Aortic smooth muscle cell (primary cell): ENCODE data around the gene FXR2. TPM values are rescaled to one million over a fixed set of nuclear protein-coding genes. Genes with fewer than 3 reads are reported as not detected.

ENCODE experiments used
- total RNA-seq: library from RNA; depleted of rRNA; stranded (reverse); fragments of >200 nt; gene quantifications from 2 replicates; pipeline ENCODE4 v1.2.3, GENCODE V29; 2014

The FXR2 gene
- 45.9 and 56.7 TPM in 2 replicates for total RNA-seq

DNA sequence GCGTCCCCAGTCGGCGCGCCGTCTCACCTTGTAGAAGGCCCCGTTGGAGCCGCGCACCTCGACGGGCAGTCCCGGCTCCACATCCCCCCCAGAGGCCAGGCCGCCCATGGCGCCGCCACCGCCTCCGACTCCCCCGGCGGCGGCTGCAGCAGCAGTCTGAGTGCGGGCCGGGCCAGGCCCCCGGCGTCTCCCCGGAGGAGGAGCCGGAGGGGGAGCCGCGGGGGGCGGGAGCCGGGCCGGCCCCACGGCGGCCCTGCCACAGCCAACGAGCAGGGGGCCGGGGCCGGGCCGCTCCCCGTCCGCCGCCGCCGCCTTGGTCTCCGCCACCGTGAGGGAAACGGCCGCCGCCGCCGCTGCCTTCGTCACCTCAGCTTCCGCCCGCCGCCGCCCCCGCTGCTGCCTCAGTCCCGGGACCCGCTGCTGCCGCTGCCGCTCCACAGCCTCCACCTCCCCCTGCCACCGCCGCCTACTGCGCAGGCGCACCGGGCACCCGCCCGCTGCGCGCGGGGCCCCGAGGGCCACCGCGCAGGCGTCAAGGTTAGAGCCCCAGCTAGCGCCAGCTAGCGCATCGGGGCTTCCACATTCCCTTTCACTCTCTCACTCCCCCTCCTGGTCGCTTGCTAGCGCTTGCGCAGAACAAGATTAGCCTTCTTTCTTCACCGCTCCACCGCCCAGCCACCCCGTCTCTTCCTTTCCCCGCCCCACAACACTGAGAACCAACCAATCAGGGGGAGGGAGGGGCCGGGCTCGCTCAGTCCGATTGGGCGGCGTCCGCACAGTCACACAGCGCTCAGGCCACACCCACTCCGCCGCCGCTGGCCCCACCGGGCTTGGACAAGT lies at the start of gene FXR2:
Gene FXR2 (minus strand): TSS at position 473 of the 840 bp plus-strand sequence. CDS start 365 bp downstream, at position 108.

DNA sequence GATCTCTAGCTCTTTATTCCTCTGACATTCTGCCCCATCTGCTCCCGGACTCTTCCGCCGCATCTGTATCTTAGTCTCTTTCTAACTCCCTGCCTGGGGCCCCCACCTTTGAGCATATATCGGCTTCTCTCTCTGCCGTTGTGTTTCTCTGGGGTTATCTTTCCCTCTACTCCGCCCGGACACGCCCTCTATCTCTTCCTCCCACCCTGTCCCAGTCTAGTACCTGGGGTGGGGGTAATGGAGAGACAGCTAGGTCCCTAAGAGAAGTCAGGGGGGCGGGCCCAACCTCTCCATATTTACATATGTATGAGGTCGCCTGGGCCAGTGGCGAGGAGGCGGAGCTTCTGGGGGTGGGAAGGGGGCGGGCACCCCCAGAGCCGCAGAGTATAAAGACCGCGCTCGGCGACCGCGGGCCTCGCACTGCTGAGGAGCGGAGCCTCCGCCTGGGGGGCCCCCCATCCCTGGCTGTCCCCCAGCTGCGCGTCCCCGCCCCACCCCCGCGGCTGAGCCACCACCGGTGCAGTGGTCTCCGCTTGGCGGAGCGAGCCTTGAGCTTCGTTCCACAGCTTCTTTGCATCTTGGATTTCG lies 35.9 kb upstream of the FXR2 start, which contains the start of gene ATP1B2:
Gene ATP1B2 (plus strand): TSS at position 418 of the 588 bp plus-strand sequence. CDS start 593 bp downstream, outside the sequence.

DNA sequence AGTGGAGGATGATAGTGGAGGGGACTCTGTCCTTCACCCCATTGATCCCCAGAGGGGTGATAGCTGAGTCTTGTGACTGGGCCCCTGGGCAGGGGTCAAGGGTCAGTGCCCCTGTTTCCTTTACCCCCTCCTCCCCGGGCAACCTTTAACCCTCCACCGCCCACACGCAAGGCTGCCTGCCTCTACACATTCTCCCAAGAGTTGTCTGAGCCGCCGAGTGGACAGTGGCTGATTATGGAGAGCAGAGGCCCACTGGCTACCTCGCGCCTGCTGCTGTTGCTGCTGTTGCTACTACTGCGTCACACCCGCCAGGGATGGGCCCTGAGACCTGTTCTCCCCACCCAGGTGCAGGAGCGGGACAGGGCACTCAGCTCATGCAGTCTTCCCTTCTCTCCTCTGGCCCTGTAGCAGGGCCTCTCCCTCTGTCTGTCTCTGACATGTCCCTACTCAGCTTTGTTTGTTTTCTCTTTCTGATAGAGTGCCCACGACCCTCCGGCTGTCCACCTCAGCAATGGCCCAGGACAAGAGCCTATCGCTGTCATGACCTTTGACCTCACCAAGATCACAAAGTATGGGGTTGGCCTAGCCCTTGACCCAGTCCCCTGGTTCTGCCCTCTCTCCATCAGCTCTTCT lies 15.4 kb upstream of the FXR2 start, which contains the start of gene SHBG:
Gene SHBG (plus strand): TSS at position 197 of the 633 bp plus-strand sequence. CDS start 38 bp downstream, at position 235.

DNA sequence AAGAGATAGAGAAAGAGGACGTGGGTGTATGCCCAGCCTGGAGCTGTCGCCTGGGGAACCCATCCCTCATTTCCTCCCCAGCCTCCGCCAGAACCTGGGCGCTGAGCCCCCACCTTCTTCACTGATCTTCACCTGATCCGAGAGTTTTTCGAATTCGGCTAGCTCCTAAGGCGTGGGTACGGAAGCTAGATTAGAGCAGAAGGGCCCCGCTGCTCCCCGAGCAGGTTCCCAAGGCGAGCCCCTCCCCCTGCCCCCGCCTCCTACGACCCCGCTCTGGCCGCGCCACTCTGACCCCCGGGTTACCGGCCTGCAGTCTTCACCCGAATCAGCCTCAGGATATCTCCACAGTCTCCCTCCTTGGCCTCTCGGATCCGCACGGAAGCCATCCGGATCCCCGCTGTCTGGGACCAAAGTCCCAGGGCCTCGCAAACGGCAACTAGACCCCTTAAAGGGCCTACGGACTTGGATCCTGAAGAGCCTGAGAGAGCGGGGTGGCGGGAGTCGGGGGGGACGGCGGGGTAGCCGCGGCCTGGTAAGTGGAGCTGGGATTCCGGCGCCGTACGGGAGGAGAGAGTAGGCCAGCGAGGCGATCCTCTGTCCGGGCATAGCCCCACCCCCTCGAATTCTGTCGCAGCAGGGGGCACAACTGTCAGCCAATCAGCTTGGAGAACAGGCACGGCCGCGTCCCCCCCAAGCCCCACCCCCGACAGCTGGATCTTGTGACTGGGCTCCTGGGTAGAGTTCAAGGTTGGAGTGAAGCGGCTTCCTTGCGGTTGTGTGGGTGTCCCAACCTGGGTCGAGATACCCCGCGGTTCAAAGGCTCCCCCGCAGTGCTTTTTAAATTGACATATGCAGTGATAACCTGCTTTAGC lies 12.8 kb upstream of the FXR2 start, which contains the start of gene SAT2:
Gene SAT2 (minus strand): TSS at position 572 of the 872 bp plus-strand sequence. CDS start 186 bp downstream, at position 386.

DNA sequence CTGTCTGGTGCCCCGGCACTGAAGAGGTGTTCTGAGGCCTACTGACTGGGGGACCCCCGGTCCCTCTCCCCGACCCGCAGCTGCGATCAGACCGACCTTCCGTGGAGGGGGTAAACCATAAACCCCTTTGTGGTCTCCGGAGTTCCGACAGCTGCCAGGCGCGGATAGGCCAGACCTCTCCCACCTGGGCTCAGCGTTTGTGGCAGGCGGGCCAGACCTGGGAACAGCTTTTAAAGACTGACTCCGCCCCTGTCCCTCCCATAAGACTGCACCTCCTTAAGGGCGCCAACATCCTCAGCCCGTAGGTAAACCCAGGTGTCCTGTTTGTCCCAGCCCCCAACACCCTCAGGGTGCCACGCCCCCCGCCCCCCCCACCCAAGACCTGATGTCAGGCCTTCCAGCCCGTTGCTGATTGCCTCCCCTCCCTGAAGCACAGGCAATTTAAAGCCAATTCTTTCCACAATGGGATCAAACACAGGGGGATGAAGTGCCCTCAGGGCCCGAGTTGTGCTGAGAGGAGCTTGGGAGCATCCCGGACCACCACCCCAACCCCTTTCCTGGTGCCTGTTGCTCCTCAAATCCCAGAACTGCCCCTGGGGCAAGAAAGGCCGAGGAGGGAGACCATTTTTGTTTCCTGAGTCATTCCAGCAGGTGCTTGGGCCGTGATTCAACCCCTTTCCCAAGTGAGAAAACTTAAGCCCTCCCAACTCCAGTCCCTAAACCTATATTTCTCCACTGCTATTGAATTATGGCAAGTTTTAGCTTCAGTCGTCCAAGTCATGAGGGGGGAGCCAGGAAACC lies 24.6 kb downstream of the FXR2 start, which contains the start of gene SOX15:
Gene SOX15 (minus strand): TSS at position 204 of the 801 bp plus-strand sequence. CDS start 418 bp downstream, outside the sequence.

DNA sequence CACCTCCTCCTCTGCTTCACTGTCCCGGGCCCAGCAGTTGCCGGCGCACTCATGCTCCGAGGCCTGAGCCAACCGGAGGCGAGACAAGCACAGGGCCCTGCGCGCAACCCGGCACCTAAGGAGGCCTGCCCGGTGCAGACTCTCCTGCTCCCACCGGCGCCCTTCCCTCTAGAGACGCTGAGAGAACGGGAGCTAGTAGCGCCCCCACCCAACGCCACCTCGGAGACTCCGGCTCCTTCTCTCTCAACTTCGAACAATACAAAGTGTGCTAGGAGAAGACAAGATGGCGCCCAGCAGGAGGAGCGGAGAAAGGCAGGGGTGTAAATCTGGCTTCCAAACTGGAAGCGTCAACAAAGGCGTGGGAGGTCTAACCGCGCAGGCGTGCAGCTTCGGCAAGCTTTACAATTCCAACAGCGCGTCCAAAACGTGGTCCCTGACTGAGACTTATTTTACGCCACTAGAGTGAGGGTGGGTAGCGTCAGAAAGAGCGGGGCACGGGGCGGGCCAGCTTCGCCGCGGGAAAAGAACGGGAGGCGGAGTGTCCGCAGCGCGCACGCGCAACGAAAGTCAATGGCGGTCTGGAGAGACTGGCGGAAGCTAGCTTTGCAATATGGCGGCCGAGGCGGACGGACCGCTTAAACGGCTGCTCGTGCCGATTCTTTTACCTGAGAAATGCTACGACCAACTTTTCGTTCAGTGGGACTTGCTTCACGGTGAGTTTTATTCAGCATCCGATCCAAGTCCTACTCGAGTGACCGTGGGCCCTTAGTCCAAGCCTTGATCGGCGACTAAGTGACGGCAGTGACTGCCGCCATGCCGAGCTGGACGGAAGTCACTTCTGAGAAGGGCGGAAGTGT lies 31.2 kb downstream of the FXR2 start, which contains the start of gene MPDU1:
Gene MPDU1 (plus strand): TSS at position 600 of the 857 bp plus-strand sequence. CDS start 11 bp downstream, at position 611.

DNA sequence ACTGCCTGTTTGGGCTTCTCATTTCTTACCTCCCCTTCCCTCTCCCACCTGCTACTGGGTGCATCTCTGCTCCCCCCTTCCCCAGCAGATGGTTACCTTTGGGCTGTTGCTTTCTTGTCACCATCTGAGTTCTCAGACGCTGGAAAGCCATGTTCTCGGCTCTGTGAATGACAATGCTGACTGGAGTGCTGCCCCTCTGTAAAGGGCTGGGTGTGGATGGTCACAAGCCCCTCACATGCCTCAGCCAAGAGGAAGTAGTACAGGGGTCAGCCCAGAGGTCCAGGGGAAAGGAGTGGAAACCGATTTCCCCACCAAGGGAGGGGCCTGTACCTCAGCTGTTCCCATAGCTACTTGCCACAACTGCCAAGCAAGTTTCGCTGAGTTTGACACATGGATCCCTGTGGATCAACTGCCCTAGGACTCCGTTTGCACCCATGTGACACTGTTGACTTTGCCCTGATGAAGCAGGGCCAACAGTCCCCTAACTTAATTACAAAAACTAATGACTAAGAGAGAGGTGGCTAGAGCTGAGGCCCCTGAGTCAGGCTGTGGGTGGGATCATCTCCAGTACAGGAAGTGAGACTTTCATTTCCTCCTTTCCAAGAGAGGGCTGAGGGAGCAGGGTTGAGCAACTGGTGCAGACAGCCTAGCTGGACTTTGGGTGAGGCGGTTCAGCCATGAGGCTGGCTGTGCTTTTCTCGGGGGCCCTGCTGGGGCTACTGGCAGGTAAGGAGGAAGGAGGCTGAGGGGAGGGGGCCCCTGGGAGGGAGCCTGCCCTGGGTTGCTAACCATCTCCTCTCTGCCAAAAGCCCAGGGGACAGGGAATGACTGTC lies 35.5 kb downstream of the FXR2 start, which contains the start of gene CD68:
Gene CD68 (plus strand): TSS at position 638 of the 833 bp plus-strand sequence. CDS start 40 bp downstream, at position 678.

DNA sequence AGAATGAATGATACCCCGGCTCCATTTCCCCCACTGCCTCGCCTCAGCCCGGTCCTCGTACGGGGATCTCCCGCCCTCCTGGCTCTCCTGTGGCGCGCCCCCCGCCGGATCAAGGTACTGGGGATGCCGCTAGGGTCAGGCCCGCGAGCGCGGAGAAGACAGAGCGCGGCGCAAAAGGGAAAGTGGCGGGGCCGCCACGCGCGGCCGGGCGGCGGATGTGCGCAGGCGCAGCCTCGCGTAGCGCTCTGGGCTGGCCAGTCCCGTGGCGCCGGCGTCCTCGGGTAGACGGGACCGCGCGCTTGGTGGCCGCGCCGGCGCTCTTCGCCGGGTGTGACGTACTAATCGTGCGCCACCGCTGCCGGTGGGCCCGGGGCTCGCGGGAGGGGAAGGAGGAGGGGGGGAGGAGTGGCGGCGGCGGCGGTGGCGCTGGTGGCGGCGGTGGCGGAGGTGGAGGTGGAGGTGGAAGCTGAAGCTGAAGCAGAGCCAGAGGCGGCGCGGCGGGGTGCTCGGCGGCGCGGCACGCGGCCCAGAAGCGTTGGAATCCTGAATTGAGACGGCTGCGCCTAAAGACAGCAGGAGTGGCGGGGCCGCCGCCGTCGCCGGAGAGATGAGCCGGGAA lies 53.0 kb downstream of the FXR2 start, which contains the start of gene SENP3:
Gene SENP3 (plus strand): TSS at position 331 of the 619 bp plus-strand sequence. CDS start 1,158 bp downstream, outside the sequence.

DNA sequence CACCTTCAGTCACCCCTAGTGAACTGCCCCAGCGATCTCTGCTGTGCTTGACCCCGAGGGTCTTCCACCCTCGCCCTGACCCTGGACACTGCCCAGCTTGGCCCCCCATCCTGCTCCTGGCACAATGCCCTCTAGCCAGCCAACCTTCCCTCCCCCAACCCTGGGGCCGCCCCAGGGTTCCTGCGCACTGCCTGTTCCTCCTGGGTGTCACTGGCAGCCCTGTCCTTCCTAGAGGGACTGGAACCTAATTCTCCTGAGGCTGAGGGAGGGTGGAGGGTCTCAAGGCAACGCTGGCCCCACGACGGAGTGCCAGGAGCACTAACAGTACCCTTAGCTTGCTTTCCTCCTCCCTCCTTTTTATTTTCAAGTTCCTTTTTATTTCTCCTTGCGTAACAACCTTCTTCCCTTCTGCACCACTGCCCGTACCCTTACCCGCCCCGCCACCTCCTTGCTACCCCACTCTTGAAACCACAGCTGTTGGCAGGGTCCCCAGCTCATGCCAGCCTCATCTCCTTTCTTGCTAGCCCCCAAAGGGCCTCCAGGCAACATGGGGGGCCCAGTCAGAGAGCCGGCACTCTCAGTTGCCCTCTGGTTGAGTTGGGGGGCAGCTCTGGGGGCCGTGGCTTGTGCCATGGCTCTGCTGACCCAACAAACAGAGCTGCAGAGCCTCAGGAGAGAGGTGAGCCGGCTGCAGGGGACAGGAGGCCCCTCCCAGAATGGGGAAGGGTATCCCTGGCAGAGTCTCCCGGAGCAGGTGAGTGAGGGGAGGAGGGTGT lies 56.0 kb downstream of the FXR2 start, which contains the start of gene TNFSF13:
Gene TNFSF13 (plus strand): TSS at position 207 of the 776 bp plus-strand sequence. CDS start 290 bp downstream, at position 497.

DNA sequence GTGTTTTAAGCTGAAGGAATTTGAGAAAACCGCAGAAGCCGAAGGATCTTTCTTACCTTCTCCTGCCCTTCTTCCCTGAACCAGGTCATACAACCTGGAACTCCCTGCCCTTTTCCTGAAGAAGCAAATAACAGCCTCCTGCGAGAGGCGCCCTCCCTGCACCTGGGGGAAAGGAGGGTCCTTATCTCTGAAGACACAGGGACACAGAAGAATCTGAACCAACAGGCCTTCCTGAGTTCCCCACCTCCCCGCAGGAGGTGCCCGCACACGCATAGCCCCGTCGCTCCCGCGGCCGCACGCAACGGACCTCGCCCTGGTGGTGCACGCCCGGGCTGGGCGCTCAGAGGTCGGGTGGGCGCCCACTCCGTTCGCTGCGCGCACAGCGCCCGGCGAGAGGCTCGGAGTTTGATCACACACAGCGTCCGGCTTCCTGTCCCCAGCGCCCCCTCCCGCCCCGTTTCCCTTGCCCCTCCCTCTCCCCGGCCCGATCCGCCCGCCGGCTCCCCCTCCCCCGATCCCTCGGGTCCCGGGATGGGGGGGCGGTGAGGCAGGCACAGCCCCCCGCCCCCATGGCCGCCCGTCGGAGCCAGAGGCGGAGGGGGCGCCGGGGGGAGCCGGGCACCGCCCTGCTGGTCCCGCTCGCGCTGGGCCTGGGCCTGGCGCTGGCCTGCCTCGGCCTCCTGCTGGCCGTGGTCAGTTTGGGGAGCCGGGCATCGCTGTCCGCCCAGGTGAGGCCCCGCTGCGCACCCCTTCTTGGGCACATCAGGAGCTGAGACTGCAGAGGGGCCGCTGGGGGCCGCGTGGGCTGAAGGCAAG lies 65.9 kb downstream of the FXR2 start, which contains the start of gene TNFSF12:
Gene TNFSF12 (plus strand): TSS at position 474 of the 816 bp plus-strand sequence. CDS start 96 bp downstream, at position 570.

Other genes starting within 250 kb of the FXR2 start
- gene TNK1, start 233.8 kb downstream of the FXR2 start, total RNA-seq, result not detected in 2 replicates
- gene PLSCR3, start 220.4 kb downstream of the FXR2 start, total RNA-seq, result 18.6 and 25.4 TPM in 2 replicates
- 55.4 and 82.8 TPM in 2 replicates for gene TMEM256, start 210.8 kb downstream of the FXR2 start, total RNA-seq
- gene NLGN2, start 207.1 kb downstream of the FXR2 start, total RNA-seq, result 2.5 and 6.7 TPM in 2 replicates
- not detected in 2 replicates for gene SPEM1, start 194.6 kb downstream of the FXR2 start, total RNA-seq
- gene SPEM2, start 189.3 kb downstream of the FXR2 start, total RNA-seq, result not detected in 2 replicates
- not detected in 2 replicates for gene SPEM3, start 186.0 kb downstream of the FXR2 start, total RNA-seq
- 2.4 and 3.2 TPM in 2 replicates for gene TMEM102, start 179.5 kb downstream of the FXR2 start, total RNA-seq
- gene FGF11, start 175.4 kb downstream of the FXR2 start, total RNA-seq, result 0.13 and 0.19 TPM in 2 replicates
- 6.6 and 7.6 TPM in 2 replicates for gene CHRNB1, start 169.8 kb downstream of the FXR2 start, total RNA-seq
- gene ZBTB4, start 135.3 kb downstream of the FXR2 start, total RNA-seq, result 18.2 and 23.6 TPM in 2 replicates
- not detected in 2 replicates for gene SLC35G6, start 133.5 kb downstream of the FXR2 start, total RNA-seq
- gene POLR2A, start 130.5 kb downstream of the FXR2 start, total RNA-seq, result 98.6 and 101 TPM in 2 replicates
- 9.2 and 21.8 TPM in 2 replicates for gene TNFSF12, start 65.8 kb downstream of the FXR2 start, total RNA-seq
- gene TNFSF13, start 56.1 kb downstream of the FXR2 start, total RNA-seq, result 3.4 and 4.1 TPM in 2 replicates
- gene SENP3, start 53.0 kb downstream of the FXR2 start, total RNA-seq, result 55.3 and 71.7 TPM in 2 replicates
- gene CD68, start 35.3 kb downstream of the FXR2 start, total RNA-seq, result 47.7 and 75.6 TPM in 2 replicates
- 41.5 and 57.2 TPM in 2 replicates for gene MPDU1, start 31.0 kb downstream of the FXR2 start, total RNA-seq
- gene SOX15, start 24.8 kb downstream of the FXR2 start, total RNA-seq, result 0.19 and 0.26 TPM in 2 replicates
- 45.6 and 50.5 TPM in 2 replicates for gene SAT2, start 12.9 kb upstream of the FXR2 start, total RNA-seq
- gene SHBG, start 15.2 kb upstream of the FXR2 start, total RNA-seq, result 0.26 and 0.50 TPM in 2 replicates
- gene ATP1B2, start 36.0 kb upstream of the FXR2 start, total RNA-seq, result under 0.01 TPM in 2 replicates
- 14.1 and 19.5 TPM in 2 replicates for gene TP53, start 72.6 kb upstream of the FXR2 start, total RNA-seq
- 3.3 and 4.9 TPM in 2 replicates for gene WRAP53, start 73.6 kb upstream of the FXR2 start, total RNA-seq
- under 0.01 and 0.12 TPM in 2 replicates for gene EFNB3, start 90.3 kb upstream of the FXR2 start, total RNA-seq
- 0.12 and 0.13 TPM in 2 replicates for gene DNAH2, start 102.8 kb upstream of the FXR2 start, total RNA-seq
- 3.6 and 3.9 TPM in 2 replicates for gene KDM6B, start 219.3 kb upstream of the FXR2 start, total RNA-seq
- gene TMEM88, start 240.2 kb upstream of the FXR2 start, total RNA-seq, result 0.37 and 0.40 TPM in 2 replicates
- 92.8 and 145 TPM in 2 replicates for gene NAA38, start 242.7 kb upstream of the FXR2 start, total RNA-seq
- gene CYB5D1, start 243.1 kb upstream of the FXR2 start, total RNA-seq, result 9.4 and 9.9 TPM in 2 replicates